ENCODE data around the gene PDF. TPM values are rescaled to one million over a fixed set of nuclear protein-coding genes. Genes with fewer than 3 reads are reported as not detected.

PDF gene
- total and polyA plus RNA-seq, 2 donors (not counting 3 experiments of a cell fraction or from before 2014, with no cell fraction given) = 13.1 to 16.7 TPM

GRCh38 chr16:69320740-69321073 is 9.7 kb downstream of the PDF start:
- Histone ChIP-seq H3K9ac (replicated peaks; ENCODE audit: extremely low read depth, insufficient read depth, low read length) (no peak overlapping the region), H4K20me1 (replicated peaks; ENCODE audit: control insufficient read depth, extremely low read depth, insufficient read depth, low read length) (no peaks in the 10 kb centered on the region), H3K4me3 (replicated peaks in 1 of 3; ENCODE audit: insufficient read depth in 1 of 3, low read depth in 1 of 3, low read length in 3 of 3) (no peak overlapping the region), H3K4me1 (ENCODE audit: control insufficient read depth, extremely low read depth, insufficient read depth, low read length) (no peaks in the 10 kb centered on the region), H3K27ac (ENCODE audit: insufficient read depth, low read depth, low read length) (no peak overlapping the region), H3K9me1 (replicated peaks; ENCODE audit: control insufficient read depth, extremely low read depth, insufficient read depth, low read length) (no peaks in the 10 kb centered on the region), H3K27me3 (ENCODE audit: control insufficient read depth in 2 of 2, insufficient read depth in 2 of 2, low read length in 2 of 2) (no peaks in the 10 kb centered on the region), H3K36me3 (ENCODE audit: control insufficient read depth in 2 of 2, extremely low read depth in 1 of 2, insufficient read depth in 2 of 2, low read length in 2 of 2) (peaks cover 24 to 63% of the 10 kb centered on the region in 2 experiments), H3K4me2 (ENCODE audit: insufficient read depth, low read length) (no peak overlapping the region), H3K9me3 (replicated peaks; ENCODE audit: control insufficient read depth, insufficient read depth, low read length) (no peaks in the 10 kb centered on the region), H3K79me2 (ENCODE audit: control insufficient read depth, insufficient read depth, low read length) (peaks cover 21% of the 10 kb centered on the region), H2AFZ (ENCODE audit: low read depth, low read length) (no peak overlapping the region)
- BruUV-seq (replicated peaks) = no TSS peak
- intact Hi-C loops (cut with micrococcal nuclease) (no loop called here), dilution Hi-C loops (cut with MboI; ENCODE audit: extremely low pct_ligation_motif_present, low sequenced_read_pairs) (no loop called here)
- DNase-seq (ENCODE audit: low read depth, low spot score) (no peak), FAIRE-seq (no peak)
- no peak for TF ChIP-seq POLR2A (IDR thresholded peaks at IDR 0.05; ENCODE audit: low read depth, low read length)
- no peak for TF ChIP-seq POLR2AphosphoS5 (IDR thresholded peaks at IDR 0.05; ENCODE audit: insufficient read depth, low read depth, low read length)
- no peak for TF ChIP-seq EZH2 (IDR thresholded peaks at IDR 0.05; ENCODE audit: borderline replicate concordance, low read depth, low read length, severe bottlenecking)
- TF ChIP-seq MYC (IDR thresholded peaks at IDR 0.05; ENCODE audit: low read depth, low read length) = no peak
- no peak for TF ChIP-seq JUN (IDR thresholded peaks at IDR 0.05; ENCODE audit: borderline replicate concordance, insufficient read depth, insufficient read length, low read depth)
- TF ChIP-seq FOS (IDR thresholded peaks at IDR 0.05; ENCODE audit: borderline replicate concordance, insufficient read depth, low read length) = no peak
- TF ChIP-seq, protein P1, sequence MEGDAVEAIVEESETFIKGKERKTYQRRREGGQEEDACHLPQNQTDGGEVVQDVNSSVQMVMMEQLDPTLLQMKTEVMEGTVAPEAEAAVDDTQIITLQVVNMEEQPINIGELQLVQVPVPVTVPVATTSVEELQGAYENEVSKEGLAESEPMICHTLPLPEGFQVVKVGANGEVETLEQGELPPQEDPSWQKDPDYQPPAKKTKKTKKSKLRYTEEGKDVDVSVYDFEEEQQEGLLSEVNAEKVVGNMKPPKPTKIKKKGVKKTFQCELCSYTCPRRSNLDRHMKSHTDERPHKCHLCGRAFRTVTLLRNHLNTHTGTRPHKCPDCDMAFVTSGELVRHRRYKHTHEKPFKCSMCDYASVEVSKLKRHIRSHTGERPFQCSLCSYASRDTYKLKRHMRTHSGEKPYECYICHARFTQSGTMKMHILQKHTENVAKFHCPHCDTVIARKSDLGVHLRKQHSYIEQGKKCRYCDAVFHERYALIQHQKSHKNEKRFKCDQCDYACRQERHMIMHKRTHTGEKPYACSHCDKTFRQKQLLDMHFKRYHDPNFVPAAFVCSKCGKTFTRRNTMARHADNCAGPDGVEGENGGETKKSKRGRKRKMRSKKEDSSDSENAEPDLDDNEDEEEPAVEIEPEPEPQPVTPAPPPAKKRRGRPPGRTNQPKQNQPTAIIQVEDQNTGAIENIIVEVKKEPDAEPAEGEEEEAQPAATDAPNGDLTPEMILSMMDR (IDR thresholded peaks at IDR 0.05; ENCODE audit: extremely low read depth in 1 of 2, insufficient read depth in 1 of 2, low read depth in 1 of 2, low read length in 2 of 2) = no peak
- ChIA-PET POLR2A (no interaction called here), CTCF (no interaction called here)
